Loucy (cell line): ENCODE data around the gene RHBDD3.

ENCODE experiments used
- CTCF ChIP-seq: fragments of 200-600 bp; sonication (generic); conservative IDR thresholded peaks from 2 replicates; pipeline ENCODE4 v1.5.1; 2014; ENCODE audit warnings: mild to moderate bottlenecking, antibody characterized with exemption, low read length
- EZH2phosphoT487 ChIP-seq: fragments of 200-600 bp; IDR thresholded peaks from 2 replicates; pipeline ENCODE4 v1.6.1; 2018; ENCODE audit warnings: antibody characterized with exemption, mild to moderate bottlenecking, moderate library complexity, borderline replicate concordance

GRCh38 chr22:29269731-29270474, 2.1 kb upstream of the RHBDD3 start:
- TF ChIP-seq CTCF = no peak
- TF ChIP-seq EZH2phosphoT487 = no peak
